Prostate gland (tissue), 2 donors: ENCODE results near the gene TNFSF13. TPM values are rescaled to one million over a fixed set of nuclear protein-coding genes. Genes with fewer than 3 reads are reported as not detected.

Experiments
- DNase-seq: peaks from one replicate; pipeline ENCODE4 v3.0.0-alpha.2; 2019; ENCODE audit warnings: low spot score
- H3K27ac ChIP-seq, 2 donors: fragments of 200-600 bp; sonication (generic); 2 replicates each; pipeline ENCODE4 v1.5.1; 2017 to 2019
- H3K27me3 ChIP-seq: fragments of 200-600 bp; sonication (generic); replicated peaks from 2 replicates; pipeline ENCODE4 v1.5.1; 2019; ENCODE audit not compliant: insufficient read depth
- H3K36me3 ChIP-seq, 2 donors: fragments of 200-600 bp; sonication (generic); 1 replicate in 1 of 2; 2 replicates in 1 of 2; pipeline versions ENCODE4 v1.5.1 to v1.8.1; 2017 to 2019
- H3K4me1 ChIP-seq: fragments of 200-600 bp; sonication (generic); replicated peaks from 2 replicates; pipeline ENCODE4 v1.5.1; 2019
- H3K4me3 ChIP-seq, 2 donors: fragments of 200-600 bp; sonication (generic); 2 replicates each; pipeline ENCODE4 v1.5.1; 2017 to 2019
- H3K9me3 ChIP-seq: fragments of 200-600 bp; sonication (generic); 2 replicates; pipeline ENCODE4 v1.5.1; 2017
- POLR2A ChIP-seq: fragments of 450-650 bp; IDR thresholded peaks from one replicate; pipeline ENCODE4 v1.6.1; 2016; ENCODE audit warnings: antibody characterized with exemption, mild to moderate bottlenecking
- POLR2AphosphoS5 ChIP-seq: sonication (generic); formaldehyde crosslinking; IDR thresholded peaks from one replicate; pipeline ENCODE4 v1.6.1; 2017; ENCODE audit warnings: antibody characterized with exemption
- WGBS: methylation state at CpG from one replicate; pipeline ENCODE4 v1.1.5; 2018; 5-methylcytosine and 5-hydroxymethylcytosine counted together
- intact Hi-C: fragments of 100-400 bp; cut with DNase I; formaldehyde crosslinking; loops from one replicate; pipeline ENCODE4 v1.14.2; 2022
- total RNA-seq, 2 donors: library from RNA; depleted of rRNA; stranded (reverse); fragments of >200 nt; gene quantifications; one replicate each; pipeline ENCODE4 v1.1.0, GENCODE V29; 2016
- TF ChIP-seq, protein P1 (sequence below), 4 experiments: fragments of 200-600 bp in 2 of 4; fragments of 450-650 bp in 2 of 4; sonication (generic) in 2 of 4; IDR thresholded peaks; 1 replicate in 3 of 4; 2 replicates in 1 of 4; pipeline ENCODE4 v1.5.1; 2016 to 2019; ENCODE audit warnings: antibody characterized with exemption in 4 of 4, mild to moderate bottlenecking in 2 of 4, moderate library complexity in 2 of 4

The TNFSF13 gene
- total RNA-seq, 2 donors from 2014 or later, result 20.4 to 21.1 TPM

DNA sequence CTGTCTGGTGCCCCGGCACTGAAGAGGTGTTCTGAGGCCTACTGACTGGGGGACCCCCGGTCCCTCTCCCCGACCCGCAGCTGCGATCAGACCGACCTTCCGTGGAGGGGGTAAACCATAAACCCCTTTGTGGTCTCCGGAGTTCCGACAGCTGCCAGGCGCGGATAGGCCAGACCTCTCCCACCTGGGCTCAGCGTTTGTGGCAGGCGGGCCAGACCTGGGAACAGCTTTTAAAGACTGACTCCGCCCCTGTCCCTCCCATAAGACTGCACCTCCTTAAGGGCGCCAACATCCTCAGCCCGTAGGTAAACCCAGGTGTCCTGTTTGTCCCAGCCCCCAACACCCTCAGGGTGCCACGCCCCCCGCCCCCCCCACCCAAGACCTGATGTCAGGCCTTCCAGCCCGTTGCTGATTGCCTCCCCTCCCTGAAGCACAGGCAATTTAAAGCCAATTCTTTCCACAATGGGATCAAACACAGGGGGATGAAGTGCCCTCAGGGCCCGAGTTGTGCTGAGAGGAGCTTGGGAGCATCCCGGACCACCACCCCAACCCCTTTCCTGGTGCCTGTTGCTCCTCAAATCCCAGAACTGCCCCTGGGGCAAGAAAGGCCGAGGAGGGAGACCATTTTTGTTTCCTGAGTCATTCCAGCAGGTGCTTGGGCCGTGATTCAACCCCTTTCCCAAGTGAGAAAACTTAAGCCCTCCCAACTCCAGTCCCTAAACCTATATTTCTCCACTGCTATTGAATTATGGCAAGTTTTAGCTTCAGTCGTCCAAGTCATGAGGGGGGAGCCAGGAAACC is 31.5 kb downstream of the TNFSF13 start, which contains the start of gene SOX15:
SOX15 (minus strand) TSS at position 204 of the 801 bp plus-strand sequence. CDS start 418 bp downstream, outside the sequence.
- WGBS, result 39% methylated on average over 24 of the region's 24 CpGs
- Histone ChIP-seq H3K4me3 (peak within 1 kb of the TSS; percentile 44), H3K9me3 (no peaks in the 10 kb centered on the region), H3K27me3 (no peaks in the 10 kb centered on the region), H3K27ac (peak within 1 kb of the TSS; percentile 76 to 84), H3K36me3 (peaks cover 6 to 19% of the 10 kb centered on the region in 2 donors), H3K4me1 (peaks cover 7% of the 10 kb centered on the region)
- intact Hi-C loops, result no loop called here
- peak; percentile 16 for TF ChIP-seq POLR2AphosphoS5
- TF ChIP-seq, protein P1, sequence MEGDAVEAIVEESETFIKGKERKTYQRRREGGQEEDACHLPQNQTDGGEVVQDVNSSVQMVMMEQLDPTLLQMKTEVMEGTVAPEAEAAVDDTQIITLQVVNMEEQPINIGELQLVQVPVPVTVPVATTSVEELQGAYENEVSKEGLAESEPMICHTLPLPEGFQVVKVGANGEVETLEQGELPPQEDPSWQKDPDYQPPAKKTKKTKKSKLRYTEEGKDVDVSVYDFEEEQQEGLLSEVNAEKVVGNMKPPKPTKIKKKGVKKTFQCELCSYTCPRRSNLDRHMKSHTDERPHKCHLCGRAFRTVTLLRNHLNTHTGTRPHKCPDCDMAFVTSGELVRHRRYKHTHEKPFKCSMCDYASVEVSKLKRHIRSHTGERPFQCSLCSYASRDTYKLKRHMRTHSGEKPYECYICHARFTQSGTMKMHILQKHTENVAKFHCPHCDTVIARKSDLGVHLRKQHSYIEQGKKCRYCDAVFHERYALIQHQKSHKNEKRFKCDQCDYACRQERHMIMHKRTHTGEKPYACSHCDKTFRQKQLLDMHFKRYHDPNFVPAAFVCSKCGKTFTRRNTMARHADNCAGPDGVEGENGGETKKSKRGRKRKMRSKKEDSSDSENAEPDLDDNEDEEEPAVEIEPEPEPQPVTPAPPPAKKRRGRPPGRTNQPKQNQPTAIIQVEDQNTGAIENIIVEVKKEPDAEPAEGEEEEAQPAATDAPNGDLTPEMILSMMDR (IDR thresholded peaks at IDR 0.05), result no peak
- peak; percentile 36 for TF ChIP-seq POLR2A
- peak; percentile 70 for DNase-seq

DNA sequence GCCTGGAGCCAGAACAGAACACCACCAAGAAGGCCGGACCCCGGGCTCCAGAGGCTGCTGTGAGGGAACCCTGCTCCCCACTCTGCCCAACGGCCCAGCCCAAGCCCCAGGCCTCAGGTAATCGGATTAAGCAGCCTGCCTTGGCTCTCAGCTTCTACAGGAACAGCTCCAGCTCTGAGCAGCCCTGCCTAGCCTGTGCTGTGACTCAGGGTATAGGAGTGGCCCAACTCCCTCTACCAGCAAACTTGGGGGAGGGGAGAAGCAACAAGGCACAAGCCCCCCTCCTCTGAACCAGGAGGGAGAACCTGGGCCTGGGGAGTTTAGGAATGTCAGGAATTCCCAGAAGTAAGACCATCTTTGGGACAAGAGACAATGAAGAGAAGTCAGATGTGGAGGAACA is 32.2 kb downstream of the TNFSF13 start:
- no peaks in the 10 kb centered on the region for H3K27me3 ChIP-seq
- intact Hi-C loops, result no loop called here
- peaks cover 7% of the 10 kb centered on the region for H3K4me1 ChIP-seq
- DNase-seq, result no peak
- TF ChIP-seq POLR2A, result no peak
- TF ChIP-seq, protein P1 (IDR thresholded peaks at IDR 0.05), result no peak
- TF ChIP-seq POLR2AphosphoS5, result no peak
- no peaks in the 10 kb centered on the region for H3K9me3 ChIP-seq
- H3K4me3 ChIP-seq, result no peak overlapping the region
- no peak overlapping the region for H3K27ac ChIP-seq
- 68% methylated on average over 4 of the region's 4 CpGs for WGBS
- peaks cover 12 to 24% of the 10 kb centered on the region in 2 donors for H3K36me3 ChIP-seq

DNA sequence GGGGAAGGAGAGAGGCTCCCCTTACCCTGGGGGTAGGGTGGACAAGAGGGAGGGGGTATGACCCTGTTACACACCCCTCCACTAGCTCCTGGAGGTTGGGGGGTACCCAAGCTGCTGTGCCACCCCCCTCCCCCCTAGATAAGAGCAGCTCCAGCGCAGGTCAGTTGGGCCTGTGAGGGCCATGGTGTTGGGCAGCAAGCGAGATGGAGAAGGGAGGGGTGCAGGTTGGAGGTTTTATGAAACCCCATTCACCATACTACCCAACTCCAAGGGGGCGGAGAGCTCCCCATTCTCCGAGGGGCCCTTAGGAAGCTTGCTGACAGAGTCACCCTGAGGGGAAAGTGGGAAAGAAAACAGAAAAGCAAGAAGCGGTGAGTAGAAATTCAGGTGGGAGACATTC is 33.0 kb downstream of the TNFSF13 start:
- WGBS, result 85% methylated on average over 5 of the region's 5 CpGs
- Histone ChIP-seq H3K27me3 (no peaks in the 10 kb centered on the region), H3K27ac (no peak overlapping the region), H3K4me3 (no peak overlapping the region), H3K36me3 (peaks cover 16 to 24% of the 10 kb centered on the region in 2 donors), H3K4me1 (peaks cover 7% of the 10 kb centered on the region), H3K9me3 (no peaks in the 10 kb centered on the region)
- intact Hi-C loops, result no loop called here
- DNase-seq, result no peak
- no peak for TF ChIP-seq POLR2AphosphoS5
- TF ChIP-seq, protein P1 (IDR thresholded peaks at IDR 0.05), result no peak

DNA sequence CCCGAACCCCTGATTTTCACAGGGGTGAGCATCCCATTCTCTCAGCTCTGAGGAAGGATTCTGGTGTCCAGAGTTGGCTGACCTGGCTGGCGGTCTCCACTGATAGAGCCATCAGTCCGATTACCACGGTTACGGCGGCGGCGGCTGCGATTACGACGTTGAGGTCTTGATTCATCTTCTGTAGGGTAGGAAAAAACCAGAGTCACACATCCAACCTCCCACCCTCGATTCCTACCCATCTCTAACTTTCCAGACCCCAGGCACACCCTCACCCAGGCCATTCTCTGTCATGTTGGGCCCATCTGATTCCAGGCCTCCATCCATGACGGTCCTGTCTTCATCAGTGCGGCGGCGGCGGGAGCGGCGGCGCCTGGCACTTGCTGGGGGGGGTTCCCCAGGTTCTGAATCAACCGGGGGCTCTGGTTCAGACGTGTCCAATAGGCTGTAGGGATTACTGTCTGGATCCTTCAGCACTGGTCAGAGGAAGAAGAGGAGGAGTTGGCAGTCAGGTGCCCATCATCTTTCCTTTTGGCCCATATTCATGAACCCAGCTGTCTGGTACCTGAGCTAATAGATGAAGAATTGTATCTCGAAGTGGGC is 34.0 kb downstream of the TNFSF13 start:
- TF ChIP-seq POLR2A (no peak), POLR2AphosphoS5 (no peak)
- TF ChIP-seq, protein P1 (IDR thresholded peaks at IDR 0.05), result no peak
- peaks cover 7% of the 10 kb centered on the region for H3K4me1 ChIP-seq
- DNase-seq, result no peak
- no peak overlapping the region for H3K27ac ChIP-seq
- no peak overlapping the region for H3K4me3 ChIP-seq
- WGBS, result 93% methylated on average over 23 of the region's 23 CpGs
- intact Hi-C loops, result no loop called here
- no peaks in the 10 kb centered on the region for H3K27me3 ChIP-seq
- peaks cover 16 to 24% of the 10 kb centered on the region in 2 donors for H3K36me3 ChIP-seq
- no peaks in the 10 kb centered on the region for H3K9me3 ChIP-seq
